ENCODE data around the gene ORMDL1.
"Not testable (repeated sequence)": the region's sequence is repeated elsewhere in the genome, so short reads cannot be mapped to it uniquely, and the experiment has no call there.

Gene ORMDL1

GRCh38 chr2:189782221-189782671 is 1.9 kb downstream of the ORMDL1 start:
- no peak for DNase-seq (ENCODE audit: insufficient read length, low spot score)
- no peak for FAIRE-seq

DNA sequence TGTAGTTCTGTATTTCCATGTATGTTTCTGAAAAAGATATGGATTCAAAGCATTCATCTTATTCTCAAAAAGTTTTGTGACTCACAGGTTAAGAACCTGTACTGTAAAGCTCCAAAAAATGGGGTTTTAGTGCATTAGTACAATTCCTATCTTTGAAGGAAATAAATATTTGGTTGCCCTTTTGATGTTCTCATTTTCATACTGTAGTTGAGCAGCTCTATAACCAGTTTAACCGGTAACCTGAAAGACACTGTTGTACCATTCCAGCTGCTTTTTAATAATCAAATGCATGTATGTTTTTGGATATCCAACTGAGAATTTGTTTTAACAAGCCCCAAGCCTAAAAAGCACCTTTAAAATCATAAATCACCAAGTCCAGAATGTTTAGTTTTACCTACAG is 11.9 kb downstream of the ORMDL1 start:
- FAIRE-seq = no peak
- DNase-seq (ENCODE audit: insufficient read length, low spot score) = no peak

GRCh38 chr2:189770590-189771322 is 13.4 kb downstream of the ORMDL1 start:
- DNase-seq (ENCODE audit: insufficient read length, low spot score) = no peak
- FAIRE-seq = no peak

GRCh38 chr2:189763908-189764661 is 20.1 kb downstream of the ORMDL1 start:
- DNase-seq (ENCODE audit: insufficient read length, low spot score) = no peak
- no peak for FAIRE-seq

- DNase-seq (ENCODE audit: insufficient read length, low spot score) (peak; percentile 87), FAIRE-seq (peak; percentile 94)
These were observed 21.4 kb downstream of the ORMDL1 start, which contains the start of gene OSGEPL1 for GRCh38 chr2:189762551-189763298. Gene OSGEPL1 (minus strand): TSS chr2:189762792. CDS start chr2:189761640, 1,152 bp downstream.

- DNase-seq (ENCODE audit: insufficient read length, low spot score) = no peak
- no peak for FAIRE-seq
These were observed 21.9 kb downstream of the ORMDL1 start for GRCh38 chr2:189762229-189762550.

GRCh38 chr2:189760154-189760553 is 24.0 kb downstream of the ORMDL1 start:
- DNase-seq (ENCODE audit: insufficient read length, low spot score); FAIRE-seq: not testable (repeated sequence)

GRCh38 chr2:189756311-189756952 is 27.7 kb downstream of the ORMDL1 start:
- FAIRE-seq (no peak), DNase-seq (ENCODE audit: insufficient read length, low spot score) (no peak)

- FAIRE-seq (peak; percentile 79), DNase-seq (ENCODE audit: insufficient read length, low spot score) (peak; percentile 59)
These were observed 33.0 kb downstream of the ORMDL1 start for GRCh38 chr2:189751080-189751658.

GRCh38 chr2:189729430-189729829 is 54.7 kb downstream of the ORMDL1 start:
- DNase-seq (ENCODE audit: insufficient read length, low spot score) (no peak), FAIRE-seq (no peak)

DNA sequence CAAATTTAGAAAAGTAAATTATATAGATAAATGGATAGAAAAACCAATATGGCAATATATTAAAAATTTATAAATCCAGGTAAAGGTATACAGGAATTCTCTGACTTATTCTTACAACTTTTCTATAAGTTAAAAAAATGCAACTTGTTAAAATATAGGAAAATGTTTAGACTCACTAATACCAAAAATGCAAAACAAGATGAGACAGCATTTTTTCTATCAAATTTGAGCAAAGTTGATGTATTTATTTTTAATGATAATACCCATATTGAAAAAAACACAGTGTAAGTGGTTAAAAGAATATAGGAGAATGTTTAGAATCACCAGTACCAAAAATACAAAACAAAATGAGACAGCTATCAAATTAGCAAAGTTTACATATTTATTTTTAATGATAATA is 57.3 kb downstream of the ORMDL1 start:
- no peak for FAIRE-seq
- no peak for DNase-seq (ENCODE audit: insufficient read length, low spot score)

GRCh38 chr2:189726271-189726670 is 57.9 kb downstream of the ORMDL1 start:
- DNase-seq (ENCODE audit: insufficient read length, low spot score) (no peak), FAIRE-seq (no peak)

GRCh38 chr2:189723192-189723591 is 60.9 kb downstream of the ORMDL1 start:
- no peak for FAIRE-seq
- no peak for DNase-seq (ENCODE audit: insufficient read length, low spot score)

Data from HTR-8/SVneo (cell line).